GM08714 (cell line): ENCODE data around the gene KLHDC10.
"Not testable (repeated sequence)": the region's sequence is repeated elsewhere in the genome, so short reads cannot be mapped to it uniquely, and the experiment has no call there.

Source experiments
- H3K4me3 ChIP-seq: fragments of 200-500 bp; sonication (Bioruptor generic); 2 replicates; pipeline ENCODE4 v1.5.1; 2014; ENCODE audit warnings: mild to moderate bottlenecking, low read length, inconsistent platforms
- ZNF274 ChIP-seq: IDR thresholded peaks from 2 replicates; pipeline ENCODE4 v1.6.1; 2012; ENCODE audit warnings: mild to moderate bottlenecking, low read depth, low read length

Gene KLHDC10

DNA sequence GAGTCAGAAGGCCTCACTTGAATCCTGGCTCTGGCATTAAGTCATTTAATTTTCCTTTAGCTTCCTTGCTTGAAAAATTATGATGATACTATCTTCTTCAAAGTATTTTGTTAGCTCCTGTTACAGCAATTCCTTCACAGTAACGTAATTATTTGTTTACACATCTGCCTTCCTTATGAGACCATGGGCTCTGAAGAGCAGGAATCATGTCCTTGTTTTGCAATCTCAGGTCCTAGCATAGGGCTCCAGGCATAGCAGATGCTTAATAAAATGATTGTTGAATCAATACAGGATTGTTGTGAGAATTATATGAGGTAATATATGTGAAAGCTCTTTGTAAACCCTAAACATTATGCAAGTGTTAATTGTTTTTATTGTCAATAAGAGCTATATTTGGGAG lies 25.5 kb downstream of the KLHDC10 start:
- no peak for TF ChIP-seq ZNF274

DNA sequence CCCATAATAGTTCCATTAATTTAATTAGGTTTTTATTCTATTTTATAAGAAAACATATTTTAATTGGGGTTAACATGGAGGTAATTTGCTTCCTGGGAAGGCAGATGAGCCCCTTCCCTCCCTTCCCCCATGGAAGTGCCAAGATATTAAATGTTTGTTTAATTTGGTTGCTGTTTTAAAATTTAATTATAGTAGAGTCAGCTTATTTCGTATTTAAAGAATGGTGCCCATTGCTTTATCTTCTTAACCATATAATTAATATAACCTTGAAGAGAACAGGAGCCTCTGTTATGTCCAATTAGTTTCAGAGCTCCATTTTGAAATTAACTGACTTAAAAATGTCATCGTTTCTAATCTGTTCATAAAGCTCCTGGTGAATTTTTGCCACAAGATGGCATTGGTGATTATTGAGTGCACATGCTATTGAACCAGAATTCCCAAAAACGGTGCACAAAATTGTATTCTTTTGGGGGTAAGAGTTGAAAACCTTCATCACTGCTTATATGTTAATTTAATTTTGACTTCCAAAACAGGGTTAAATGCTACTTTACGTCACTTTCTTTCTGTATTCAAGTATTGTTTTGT lies 26.0 kb downstream of the KLHDC10 start:
- TF ChIP-seq ZNF274: no peak
- no peak overlapping the region for H3K4me3 ChIP-seq

More for the DNA sequence above, 25.5 kb downstream of the KLHDC10 start:
- H3K4me3 ChIP-seq: no peak overlapping the region

DNA sequence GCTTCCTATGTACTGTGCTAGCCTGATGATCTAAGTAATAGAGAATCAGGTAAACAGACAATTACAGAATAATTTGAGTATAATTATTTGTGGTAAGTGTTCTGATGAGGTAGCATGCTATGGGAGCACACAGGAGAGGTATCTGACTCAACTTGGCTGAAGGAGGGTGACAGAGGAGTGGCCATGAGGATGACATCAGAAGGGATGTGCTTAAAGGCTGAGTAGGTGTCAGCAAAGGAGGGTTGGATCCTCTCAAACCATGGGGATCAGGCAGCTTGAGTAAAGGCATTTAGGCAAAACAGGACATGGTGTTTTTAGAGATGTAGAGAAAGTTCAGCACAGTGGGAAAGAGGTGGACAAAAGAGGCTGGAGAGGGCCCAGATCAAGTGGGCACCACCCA lies 29.0 kb downstream of the KLHDC10 start:
- H3K4me3 ChIP-seq: no peak overlapping the region
- TF ChIP-seq ZNF274: no peak

DNA sequence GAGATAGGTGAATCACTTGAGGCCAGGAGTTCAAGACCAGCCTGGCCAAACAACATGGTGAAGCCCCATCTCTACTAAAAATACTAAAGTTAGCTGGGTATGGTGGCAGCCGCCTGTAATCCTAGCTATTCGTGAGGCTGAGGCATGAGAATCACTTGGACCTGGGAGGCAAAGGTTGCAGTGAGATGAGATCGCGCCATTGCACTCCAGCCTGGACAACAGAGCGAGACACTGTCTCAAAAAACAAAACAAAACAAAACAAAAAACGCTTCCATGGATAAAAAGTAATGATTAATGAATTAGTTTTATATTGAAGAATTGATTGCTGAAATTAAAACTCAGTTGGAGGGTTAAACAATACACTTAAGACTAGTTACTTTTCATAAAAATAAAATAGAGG lies 32.3 kb downstream of the KLHDC10 start:
- TF ChIP-seq ZNF274: no peak
- no peak overlapping the region; the same call in 1 of the 2 replicates for H3K4me3 ChIP-seq

DNA sequence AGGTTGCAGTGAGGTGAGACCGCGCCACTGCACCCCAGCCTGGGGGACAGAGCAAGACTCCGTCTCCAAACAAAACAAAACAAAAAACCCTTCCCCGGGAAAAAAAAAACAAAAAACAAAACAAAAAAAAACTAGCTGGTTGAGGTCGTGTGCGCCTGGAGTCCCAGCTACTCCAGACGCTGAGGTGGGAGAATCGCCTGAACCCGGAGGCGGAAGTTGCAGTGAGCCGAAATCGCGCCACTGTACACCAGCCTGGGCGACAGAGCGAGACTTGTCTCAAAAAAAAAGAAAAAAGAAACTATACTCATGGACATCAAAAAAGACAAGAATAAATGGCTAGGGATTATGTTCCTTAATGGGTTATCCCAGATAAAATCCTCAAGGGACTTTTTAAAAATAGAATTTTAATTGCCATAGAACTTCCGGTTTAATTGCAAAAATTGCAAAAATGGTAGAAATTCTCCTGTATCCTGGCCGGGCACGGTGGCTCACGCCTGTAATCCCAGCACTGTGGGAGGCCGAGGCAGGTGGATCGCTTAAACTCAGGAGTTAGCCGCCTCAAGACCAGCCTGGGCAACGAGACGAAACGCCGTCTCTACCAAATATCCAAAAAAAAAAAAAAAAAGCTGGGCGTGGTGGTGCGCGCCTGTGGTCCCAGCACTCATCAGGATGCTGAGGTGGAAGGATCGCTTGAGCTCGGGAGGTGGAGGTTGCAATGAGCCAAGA lies 37.8 kb downstream of the KLHDC10 start:
- no peak for TF ChIP-seq ZNF274

DNA sequence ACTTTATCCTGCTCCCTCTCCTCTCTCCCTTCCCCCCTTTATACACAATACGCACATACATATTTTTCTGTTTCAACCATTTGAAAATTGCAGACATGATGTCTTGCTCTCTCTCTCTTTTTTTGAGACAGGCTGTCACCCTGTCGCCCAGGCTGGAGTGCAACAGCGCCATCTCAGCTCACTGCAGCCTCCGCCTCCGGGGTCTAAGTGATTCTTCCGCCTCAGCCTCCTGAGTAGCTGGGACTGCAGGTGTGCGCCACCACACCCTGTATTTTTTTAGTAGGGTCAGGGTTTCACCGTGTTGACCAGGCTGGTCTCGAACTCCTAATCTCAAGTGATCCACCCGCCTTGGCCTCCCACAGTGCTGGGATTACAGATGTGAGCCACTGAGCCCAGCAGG lies 38.5 kb downstream of the KLHDC10 start:
- no peak overlapping the region for H3K4me3 ChIP-seq
- no peak for TF ChIP-seq ZNF274

More for the DNA sequence above, 37.8 kb downstream of the KLHDC10 start:
- H3K4me3 ChIP-seq: peak overlapping the region; percentile 38; the same call in 1 of the 2 replicates

DNA sequence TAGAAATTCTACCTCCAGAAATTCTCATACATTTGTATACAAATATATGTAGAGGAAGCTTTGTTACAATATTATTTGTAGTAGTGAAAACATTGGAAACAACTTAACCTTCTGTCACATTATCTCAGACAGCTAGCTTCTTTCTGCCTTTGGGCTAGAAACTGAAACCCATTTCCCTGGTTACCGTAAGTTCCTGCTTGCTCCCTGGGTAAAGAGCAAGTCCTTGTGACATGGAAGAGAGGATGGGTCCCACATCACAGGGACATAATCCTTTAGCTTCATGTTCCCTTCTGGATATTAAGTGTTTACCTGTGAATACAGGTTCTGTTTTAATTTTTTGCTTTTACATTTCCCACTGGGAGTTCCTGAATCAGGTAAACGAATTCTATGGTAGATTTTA lies 41.8 kb downstream of the KLHDC10 start:
- no peak for TF ChIP-seq ZNF274
- H3K4me3 ChIP-seq: no peak overlapping the region

DNA sequence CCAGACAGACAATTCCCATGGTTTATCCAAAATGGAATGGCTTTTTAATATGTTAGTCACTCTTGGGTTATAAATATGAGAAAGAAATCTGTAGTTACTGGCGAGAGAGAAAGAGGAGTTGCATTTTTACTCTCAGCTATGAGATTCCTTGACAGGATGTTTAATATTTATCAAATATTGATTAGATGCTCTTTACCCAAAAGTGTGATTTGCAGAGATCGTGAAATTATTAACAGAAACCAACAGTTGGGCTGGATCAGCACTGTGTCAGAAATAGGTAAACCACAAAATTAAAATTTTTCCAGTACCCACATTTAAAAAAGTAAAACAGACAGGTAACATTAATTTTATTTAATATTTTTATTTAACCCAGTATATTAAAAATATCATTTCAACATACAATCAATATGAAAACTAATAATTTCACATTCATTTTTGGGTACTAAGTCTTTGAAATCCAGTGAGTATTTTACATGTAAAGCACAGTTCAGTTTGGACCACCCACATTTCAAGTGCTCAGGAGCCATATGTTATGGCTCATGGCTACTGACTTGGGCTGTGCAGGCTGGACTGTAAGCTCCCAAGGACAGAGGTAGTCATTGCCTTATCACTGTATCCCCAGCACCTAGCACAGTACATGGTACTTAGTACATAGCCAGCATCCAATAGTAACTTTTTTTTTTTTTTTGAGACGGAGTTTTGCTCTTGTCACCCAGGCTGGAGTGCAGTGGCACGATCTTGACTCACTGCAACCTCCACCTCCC lies 42.5 kb downstream of the KLHDC10 start:
- no peak overlapping the region for H3K4me3 ChIP-seq
- TF ChIP-seq ZNF274: no peak

DNA sequence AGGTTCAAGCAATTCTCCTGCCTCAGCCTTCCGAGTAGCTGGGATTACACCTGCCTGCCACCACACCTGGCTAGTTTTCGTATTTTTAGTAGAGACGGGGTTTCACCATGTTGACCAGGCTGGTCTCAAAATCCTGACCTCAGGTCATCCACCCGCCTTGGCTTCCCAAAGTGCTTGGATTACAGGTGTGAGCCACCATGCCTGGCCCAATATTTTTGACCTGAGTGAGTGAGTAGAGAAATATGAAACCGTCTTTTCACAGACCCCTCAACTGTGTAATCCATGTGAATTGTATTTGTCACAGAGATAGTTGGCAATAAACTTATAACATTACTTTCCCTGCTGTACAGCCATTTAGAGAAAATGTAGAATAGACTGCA lies 43.1 kb downstream of the KLHDC10 start:
- not testable (repeated sequence) for H3K4me3 ChIP-seq

DNA sequence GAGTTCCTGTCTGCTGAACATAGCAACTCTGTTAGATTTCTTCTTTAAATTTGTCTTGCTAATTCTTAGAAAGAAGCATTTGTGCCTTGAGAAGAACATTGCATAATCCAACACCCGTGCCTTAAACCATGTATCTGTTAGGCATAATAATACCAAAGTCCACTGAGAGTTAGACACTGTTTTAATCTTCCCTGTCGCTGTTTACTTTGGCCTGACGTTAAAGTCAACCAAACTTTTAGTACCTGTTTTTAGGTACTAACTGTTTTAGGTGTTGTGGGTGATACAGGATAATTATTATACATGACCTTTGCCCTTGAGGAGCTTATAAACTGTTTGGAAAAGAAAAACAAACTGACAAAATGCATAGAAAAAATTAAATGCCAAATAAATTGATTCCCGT lies 43.6 kb downstream of the KLHDC10 start:
- H3K4me3 ChIP-seq: no peak overlapping the region
- no peak for TF ChIP-seq ZNF274

DNA sequence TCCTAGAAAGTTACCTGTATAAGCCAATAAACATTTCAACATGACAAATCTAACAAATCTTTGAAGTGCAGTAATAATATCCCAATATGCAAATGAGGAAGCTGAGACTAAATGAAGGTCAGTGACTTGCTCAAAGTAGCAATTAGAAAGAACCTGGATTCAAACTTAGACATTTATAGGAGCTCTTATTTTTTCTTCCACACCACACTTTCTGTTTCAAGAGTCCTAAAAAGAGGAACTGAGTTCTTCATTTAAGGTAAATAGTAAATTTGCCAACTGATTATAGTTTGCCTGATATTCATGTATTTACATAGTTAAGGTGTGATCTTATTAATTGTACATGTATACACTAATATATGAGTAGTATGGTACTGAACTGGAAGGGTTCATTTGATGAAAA lies 44.0 kb downstream of the KLHDC10 start:
- no peak for TF ChIP-seq ZNF274
- H3K4me3 ChIP-seq: no peak overlapping the region

DNA sequence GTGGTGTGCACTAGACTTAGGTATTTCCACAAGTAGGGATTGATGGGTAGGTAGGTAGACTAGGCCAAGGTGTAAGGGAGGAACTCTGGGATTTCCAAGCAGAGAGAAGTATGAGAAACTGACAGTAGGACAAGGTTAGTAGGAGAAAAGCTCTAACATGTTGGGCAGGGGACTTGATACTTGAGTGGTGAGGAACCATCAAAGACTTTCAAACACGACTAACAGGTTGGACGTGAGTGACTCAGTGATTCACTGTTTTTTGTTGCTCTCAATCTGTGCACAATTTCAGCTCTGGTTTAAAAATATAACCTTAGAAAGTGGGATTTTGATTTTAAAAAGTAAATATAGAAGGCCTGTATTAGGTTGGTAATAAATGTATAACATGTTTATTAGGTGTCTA lies 44.4 kb downstream of the KLHDC10 start:
- no peak for TF ChIP-seq ZNF274
- H3K4me3 ChIP-seq: no peak overlapping the region

DNA sequence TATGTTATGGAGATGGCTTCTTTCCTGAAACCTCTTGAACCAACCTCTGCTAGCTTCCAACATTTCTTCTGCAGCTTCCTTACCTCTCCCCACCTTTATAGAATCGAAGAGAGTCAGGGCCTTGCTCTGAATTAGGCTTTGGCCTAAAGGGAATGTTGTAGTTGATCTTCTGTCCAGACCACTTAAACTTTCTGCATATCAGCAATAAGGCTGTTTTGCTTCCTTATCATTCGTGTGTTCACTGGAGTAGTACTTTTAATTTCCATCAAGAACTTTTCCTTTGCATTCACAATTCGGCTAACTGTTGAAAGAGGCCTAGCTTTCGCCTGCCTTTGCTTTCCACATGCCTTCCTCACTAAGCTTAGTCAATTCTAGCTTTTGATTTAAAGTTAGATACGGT lies 48.0 kb downstream of the KLHDC10 start:
- no peak for TF ChIP-seq ZNF274
- H3K4me3 ChIP-seq: no peak overlapping the region

DNA sequence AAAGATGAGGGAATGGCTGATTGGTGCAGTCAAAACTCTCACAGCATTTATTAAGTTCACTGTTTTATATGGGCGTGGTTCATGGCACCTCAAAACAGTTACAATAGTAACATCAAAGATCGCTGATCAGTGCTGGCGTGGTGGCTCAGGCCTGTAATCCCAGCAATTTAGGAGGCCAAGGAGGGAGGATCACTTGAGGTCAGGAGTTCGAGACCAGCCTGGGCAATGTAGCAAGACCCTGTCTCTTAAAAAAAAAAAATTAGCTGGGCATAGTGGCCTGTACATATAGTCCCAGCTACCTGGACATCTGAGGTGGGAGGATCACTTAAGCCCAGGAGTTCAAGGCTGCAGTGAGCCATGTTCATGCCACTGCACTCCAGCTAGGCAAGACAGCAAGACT lies 48.5 kb downstream of the KLHDC10 start:
- no peak overlapping the region for H3K4me3 ChIP-seq
- TF ChIP-seq ZNF274: no peak

DNA sequence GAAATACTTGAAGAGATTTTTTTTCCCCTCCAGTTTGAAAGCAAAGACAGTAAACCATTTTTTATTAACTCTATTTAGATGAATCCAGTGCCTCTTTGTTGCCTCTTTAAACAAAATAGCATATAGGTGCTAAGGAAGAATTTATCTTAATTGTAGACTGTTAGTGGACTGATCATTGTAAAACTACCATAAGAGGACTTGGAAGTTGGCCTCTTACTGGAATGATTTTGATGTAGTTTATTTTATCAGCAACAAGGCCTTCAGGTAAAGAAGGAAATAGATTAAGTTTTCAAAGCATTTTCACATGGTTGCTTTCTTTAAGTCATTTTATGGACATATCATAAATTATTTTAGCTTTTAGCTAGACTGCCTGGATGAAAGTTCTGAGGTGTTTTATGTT lies 53.2 kb downstream of the KLHDC10 start:
- no peak overlapping the region for H3K4me3 ChIP-seq
- no peak for TF ChIP-seq ZNF274
